Esophagus muscularis mucosa (tissue), 4 donors: ENCODE measurements around the gene EDEM1. TPM values are rescaled to one million over a fixed set of nuclear protein-coding genes. Genes with fewer than 3 reads are reported as not detected.
"Not testable (repeated sequence)": the region's sequence is repeated elsewhere in the genome, so short reads cannot be mapped to it uniquely, and the experiment has no call there.

Experiments
- DNase-seq: peaks from one replicate; pipeline ENCODE4 v3.0.0-alpha.2; 2017; ENCODE audit errors: extremely low spot score
- H3K27ac ChIP-seq, 4 donors: fragments of 200-600 bp; sonication (generic); replicated peaks in 1 of 4; 1 replicate in 3 of 4; 2 replicates in 1 of 4; pipeline ENCODE4 v1.5.1; 2016 to 2019; ENCODE audit warnings: mild to moderate bottlenecking in 1 of 4
- H3K27me3 ChIP-seq, 4 donors: fragments of 200-600 bp; sonication (generic); one replicate each; pipeline versions ENCODE4 v1.5.1 to v1.6.0; 2016 to 2019
- H3K36me3 ChIP-seq, 4 donors: fragments of 200-600 bp; sonication (generic); one replicate each; pipeline ENCODE4 v1.5.1; 2016 to 2019
- H3K4me1 ChIP-seq, 4 donors: fragments of 200-600 bp; sonication (generic); one replicate each; pipeline ENCODE4 v1.5.1; 2016 to 2019
- H3K4me3 ChIP-seq, 4 donors: fragments of 200-600 bp; sonication (generic); 1 replicate in 2 of 4; 2 replicates in 2 of 4; pipeline ENCODE4 v1.5.1; 2016 to 2019; ENCODE audit warnings: mild to moderate bottlenecking in 4 of 4, moderate library complexity in 1 of 4
- H3K9me3 ChIP-seq, 4 donors: fragments of 200-600 bp; sonication (generic); 1 replicate in 3 of 4; 2 replicates in 1 of 4; pipeline ENCODE4 v1.5.1; 2016 to 2019
- CTCF ChIP-seq, 3 experiments: fragments of 200-600 bp in 2 of 3; fragments of 450-650 bp in 1 of 3; sonication (generic) in 2 of 3; IDR thresholded peaks; one replicate each; pipeline ENCODE4 v1.5.1; 2017 to 2019; ENCODE audit warnings: antibody characterized with exemption in 3 of 3, mild to moderate bottlenecking in 2 of 3, moderate library complexity in 1 of 3
- EP300 ChIP-seq: sonication (generic); formaldehyde crosslinking; IDR thresholded peaks from one replicate; pipeline ENCODE4 v1.6.1; 2017; ENCODE audit warnings: antibody characterized with exemption
- POLR2A ChIP-seq: fragments of 450-650 bp; IDR thresholded peaks from one replicate; pipeline ENCODE4 v1.6.1; 2017; ENCODE audit warnings: antibody characterized with exemption, moderate library complexity, mild to moderate bottlenecking, low read depth
- POLR2AphosphoS5 ChIP-seq, 2 donors: sonication (generic); formaldehyde crosslinking; IDR thresholded peaks; one replicate each; pipeline ENCODE4 v1.6.1; 2017; ENCODE audit warnings: antibody characterized with exemption in 2 of 2
- WGBS: methylation state at CpG from one replicate; pipeline ENCODE4 v1.1.5; 2018; 5-methylcytosine and 5-hydroxymethylcytosine counted together
- intact Hi-C: fragments of 100-400 bp; cut with DNase I; formaldehyde crosslinking; loops from one replicate; pipeline ENCODE4 v1.15.1; 2023
- total RNA-seq, 4 donors: library from RNA; depleted of rRNA; stranded (reverse); fragments of >200 nt; gene quantifications; one replicate each; pipeline versions ENCODE4 v1.1.0 to v1.2.1, GENCODE V29; 2016

EDEM1 gene
- total RNA-seq, 4 donors from 2014 or later = 16.6 to 23.3 (median 19.3) TPM

DNA sequence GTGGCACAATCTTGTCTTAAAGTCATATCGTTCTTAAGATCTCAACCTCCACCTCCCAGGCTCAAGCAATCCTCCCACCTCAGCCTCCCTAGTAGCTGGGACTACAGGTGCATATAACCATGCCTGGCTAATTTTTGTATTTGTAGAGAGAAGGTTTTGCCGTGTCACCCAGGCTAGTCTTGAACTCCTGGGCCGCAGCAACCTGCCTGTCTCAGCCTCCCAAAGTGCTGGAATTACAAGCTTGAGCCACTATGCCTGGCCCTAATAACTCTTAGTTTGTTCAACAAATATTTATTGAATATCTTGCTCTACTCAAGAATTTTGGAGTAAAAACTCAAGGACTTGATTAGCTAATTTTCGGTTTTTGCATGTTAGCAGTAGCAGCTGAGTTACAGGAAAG lies 19.4 kb upstream of the EDEM1 start:
- Histone ChIP-seq H3K9me3 (no peaks in the 10 kb centered on the region), H3K4me3 (no peak overlapping the region), H3K36me3 (peaks cover 8 to 26% (median 17%) of the 10 kb centered on the region in 4 donors), H3K27me3 (no peaks in the 10 kb centered on the region), H3K27ac (no peak overlapping the region), H3K4me1 (peaks cover 12 to 33% (median 13%) of the 10 kb centered on the region in 4 donors)
- TF ChIP-seq POLR2A = no peak
- no peak for TF ChIP-seq CTCF (IDR thresholded peaks at IDR 0.05)
- TF ChIP-seq EP300 = no peak
- no peak for TF ChIP-seq POLR2AphosphoS5 (IDR thresholded peaks at IDR 0.05)
- 91% methylated on average over 4 of the region's 4 CpGs for WGBS
- intact Hi-C loops = no loop called here
- no peak for DNase-seq

GRCh38 chr3:5169807-5170206 lies 17.7 kb upstream of the EDEM1 start:
- peaks cover 13 to 42% (median 30%) of the 10 kb centered on the region in 4 donors for H3K36me3 ChIP-seq
- TF ChIP-seq POLR2A (no peak), POLR2AphosphoS5 (IDR thresholded peaks at IDR 0.05) (no peak), EP300 (no peak), CTCF (IDR thresholded peaks at IDR 0.05) (no peak)
- peaks cover 8 to 27% (median 11%) of the 10 kb centered on the region in 4 donors for H3K4me1 ChIP-seq
- H3K4me3 ChIP-seq = no peak overlapping the region
- intact Hi-C loops = no loop called here
- no peaks in the 10 kb centered on the region for H3K27me3 ChIP-seq
- no peak for DNase-seq
- no peaks in the 10 kb centered on the region for H3K9me3 ChIP-seq
- 70% methylated on average over 2 of the region's 2 CpGs for WGBS
- H3K27ac ChIP-seq = no peak overlapping the region

DNA sequence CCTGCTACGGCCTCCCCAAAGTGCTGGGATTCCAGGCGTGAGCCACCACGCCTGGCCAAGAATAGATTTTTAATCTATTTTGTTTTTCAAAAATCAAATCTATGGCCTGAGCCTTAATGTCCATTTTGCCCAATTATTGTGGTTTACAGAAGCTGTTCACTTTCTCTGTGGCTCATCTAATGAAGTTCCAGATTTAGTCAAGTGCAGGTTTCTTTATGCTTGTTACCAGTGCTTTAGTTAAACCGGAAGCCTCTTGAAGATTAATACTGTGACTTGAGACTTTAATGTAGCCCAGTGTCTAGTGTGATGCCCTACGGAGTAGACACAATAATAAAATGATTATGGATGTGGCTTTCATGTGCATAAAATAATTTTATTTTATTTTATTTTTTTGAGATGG lies 16.5 kb upstream of the EDEM1 start:
- 90% methylated on average over 5 of the region's 5 CpGs for WGBS
- intact Hi-C loops = no loop called here
- Histone ChIP-seq H3K27ac (no peak overlapping the region), H3K9me3 (no peaks in the 10 kb centered on the region), H3K27me3 (no peaks in the 10 kb centered on the region), H3K4me3 (no peak overlapping the region), H3K4me1 (peaks cover 0 to 24% (median 2%) of the 10 kb centered on the region in 4 donors), H3K36me3 (peaks cover 13 to 53% (median 42%) of the 10 kb centered on the region in 4 donors)
- TF ChIP-seq CTCF (IDR thresholded peaks at IDR 0.05) = no peak
- TF ChIP-seq POLR2A = no peak
- TF ChIP-seq EP300 = no peak
- no peak for TF ChIP-seq POLR2AphosphoS5 (IDR thresholded peaks at IDR 0.05)
- DNase-seq = no peak

DNA sequence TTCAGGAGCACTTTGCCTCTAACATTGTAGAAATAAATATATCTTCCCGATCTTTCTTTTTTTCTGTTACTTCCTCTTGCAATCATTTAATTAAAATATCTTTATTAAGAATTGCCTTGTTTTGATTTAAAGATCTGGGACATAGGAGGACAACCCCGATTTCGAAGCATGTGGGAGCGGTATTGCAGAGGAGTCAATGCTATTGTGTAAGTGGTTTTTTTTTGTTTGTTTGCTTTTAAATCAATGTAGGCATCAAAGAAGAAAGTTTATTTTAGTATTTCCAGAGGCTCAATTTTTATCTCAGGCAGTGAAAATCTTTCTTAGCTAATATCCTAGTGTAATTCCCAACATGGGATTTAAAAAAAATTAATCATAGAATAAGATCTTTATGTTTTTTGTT lies 15.5 kb upstream of the EDEM1 start:
- H3K4me3 ChIP-seq = no peak overlapping the region

GRCh38 chr3:5179036-5179435 lies 8.5 kb upstream of the EDEM1 start:
- not testable (repeated sequence) for H3K4me3 ChIP-seq
- WGBS = 90% methylated on average over 2 of the region's 2 CpGs

More for the DNA sequence above, 15.5 kb upstream of the EDEM1 start:
- TF ChIP-seq POLR2AphosphoS5 (IDR thresholded peaks at IDR 0.05) (no peak), EP300 (no peak), CTCF (IDR thresholded peaks at IDR 0.05) (no peak), POLR2A (no peak)
- H3K4me1 ChIP-seq = peaks cover 0 to 19% (median 0%) of the 10 kb centered on the region in 4 donors
- no peak for DNase-seq
- no peaks in the 10 kb centered on the region for H3K27me3 ChIP-seq
- WGBS = 94% methylated on average over 4 of the region's 4 CpGs
- no peaks in the 10 kb centered on the region for H3K9me3 ChIP-seq
- intact Hi-C loops = no loop called here
- H3K27ac ChIP-seq = no peak overlapping the region
- peaks cover 13 to 63% (median 45%) of the 10 kb centered on the region in 4 donors for H3K36me3 ChIP-seq

More at GRCh38 chr3:5179036-5179435, 8.5 kb upstream of the EDEM1 start:
- H3K27ac ChIP-seq, intact Hi-C loops, H3K4me1 ChIP-seq, H3K27me3 ChIP-seq, DNase-seq, H3K9me3 ChIP-seq: not testable (repeated sequence)
- H3K36me3 ChIP-seq = peaks cover 9 to 95% (median 54%) of the 10 kb centered on the region in 4 donors
